ENCODE data around the gene SPATA1. TPM values are rescaled to one million over a fixed set of nuclear protein-coding genes. Genes with fewer than 3 reads are reported as not detected.

SPATA1 gene
- total and polyA plus RNA-seq, 9 of the 15 experiments (the other 6 are each of a cell fraction or from before 2014, with no cell fraction given) = 0.79 to 2.9 (median 1.5) TPM

GRCh38 chr1:84506002-84506728 lies at the start of gene SPATA1, which contains the start of gene GNG5 (continued):
- TF ChIP-seq DLX4 (CRISPR knock-in tag; IDR thresholded peaks at IDR 0.05) = no peak
- TF ChIP-seq PRPF4 (IDR thresholded peaks at IDR 0.05; ENCODE audit: insufficient read depth, low read depth, low read length, poor library complexity, severe bottlenecking) = no peak
- TF ChIP-seq MCM5 (IDR thresholded peaks at IDR 0.05; ENCODE audit: low read depth) = no peak
- peak; percentile 38 for TF ChIP-seq RBM22 (IDR thresholded peaks at IDR 0.05; ENCODE audit: low read depth, low read length, poor library complexity, severe bottlenecking)
- no peak for TF ChIP-seq FOXP4 (CRISPR knock-in tag; IDR thresholded peaks at IDR 0.05; ENCODE audit: borderline replicate concordance)
- TF ChIP-seq PML (IDR thresholded peaks at IDR 0.05; ENCODE audit: low read length) = peak; percentile 70; the same call in 1 of the 2 replicates
- peak; percentile 83 for TF ChIP-seq EP400 (IDR thresholded peaks at IDR 0.05)
- TF ChIP-seq JUND (IDR thresholded peaks at IDR 0.05; ENCODE audit: borderline replicate concordance, low read depth, low read length) = peak; percentile 99
- TF ChIP-seq JUND (tag; IDR thresholded peaks at IDR 0.05; ENCODE audit: borderline replicate concordance, low read depth, low read length) = peak; percentile 98
- peak; percentile 44; the same call in 1 of the 2 replicates for TF ChIP-seq ZKSCAN1 (IDR thresholded peaks at IDR 0.05; ENCODE audit: low read depth, low read length)
- TF ChIP-seq LCOR (CRISPR knock-in tag; IDR thresholded peaks at IDR 0.05) = peak; percentile 88
- peak; percentile 99 for TF ChIP-seq FOSL1 (tag; conservative IDR thresholded peaks at IDR 0.05)
- peak; percentile 28; the same call in 1 of the 2 replicates for TF ChIP-seq CTBP1 (IDR thresholded peaks at IDR 0.05; ENCODE audit: borderline replicate concordance)
- TF ChIP-seq MTF1 (CRISPR knock-in tag; IDR thresholded peaks at IDR 0.05; ENCODE audit: borderline replicate concordance) = no peak
- peak in 1 of 2 experiments; percentile 62; a peak in 2 of 4 replicates for TF ChIP-seq ZNF318 (IDR thresholded peaks at IDR 0.05; ENCODE audit: borderline replicate concordance in 1 of 2, low read depth in 1 of 2)
